Measurements from ENCODE around the gene PEA15.
A peak's percentile ranks its signal among the peaks of the same experiment; 100 is the strongest.

Gene PEA15

GRCh38 chr1:160260406-160261382 is 55.5 kb downstream of the PEA15 start:
- TF ChIP-seq TAF1 (IDR thresholded peaks at IDR 0.05; ENCODE audit: borderline replicate concordance, insufficient read depth, low read length) (0 out of 2 replicates have a peak, but pooled peaks have one; percentile 0), SIN3A (IDR thresholded peaks at IDR 0.05; ENCODE audit: borderline replicate concordance, insufficient read depth, low read length) (no peak), POLR2AphosphoS5 (IDR thresholded peaks at IDR 0.05; ENCODE audit: low read depth, low read length) (0 out of 2 replicates have a peak, but pooled peaks have one; percentile 34), REST (IDR thresholded peaks at IDR 0.05; ENCODE audit: insufficient read depth in 1 of 2, low read depth in 2 of 2, low read length in 2 of 2) (no peak), FOXP2 (optimal IDR thresholded peaks at IDR 0.05; ENCODE audit: borderline replicate concordance, extremely low read depth, extremely low read length, insufficient read depth) (no peak)

- TF ChIP-seq SIN3A (IDR thresholded peaks at IDR 0.05; ENCODE audit: borderline replicate concordance, insufficient read depth, low read length) (peak; percentile 73; the same call in 1 of the 2 replicates), REST (IDR thresholded peaks at IDR 0.05; ENCODE audit: insufficient read depth in 1 of 2, low read depth in 2 of 2, low read length in 2 of 2) (no peak)
Measured at GRCh38 chr1:160261556-160261892, 56.3 kb downstream of the PEA15 start.

GRCh38 chr1:160261893-160262794 is 57.0 kb downstream of the PEA15 start, which contains the start of gene DCAF8:
Gene DCAF8, minus strand, starts transcription at chr1:160262549. Its CDS starts 18,541 bp downstream, at chr1:160244008.
- TF ChIP-seq FOXP2 (optimal IDR thresholded peaks at IDR 0.05; ENCODE audit: borderline replicate concordance, extremely low read depth, extremely low read length, insufficient read depth) = peak; percentile 96
- no peak for TF ChIP-seq SIN3A (IDR thresholded peaks at IDR 0.05; ENCODE audit: borderline replicate concordance, insufficient read depth, low read length)
- peak; percentile 60 to 66; a peak in 3 of 4 replicates for TF ChIP-seq REST (IDR thresholded peaks at IDR 0.05; ENCODE audit: insufficient read depth in 1 of 2, low read depth in 2 of 2, low read length in 2 of 2)
- TF ChIP-seq POLR2AphosphoS5 (IDR thresholded peaks at IDR 0.05; ENCODE audit: low read depth, low read length) = peak; percentile 97
- peak; percentile 96 for TF ChIP-seq TAF1 (IDR thresholded peaks at IDR 0.05; ENCODE audit: borderline replicate concordance, insufficient read depth, low read length)

GRCh38 chr1:160264795-160265307 is 59.7 kb downstream of the PEA15 start:
- TF ChIP-seq FOXP2 (optimal IDR thresholded peaks at IDR 0.05; ENCODE audit: borderline replicate concordance, extremely low read depth, extremely low read length, insufficient read depth) = no peak
- TF ChIP-seq TAF1 (IDR thresholded peaks at IDR 0.05; ENCODE audit: borderline replicate concordance, insufficient read depth, low read length) = no peak
- no peak for TF ChIP-seq POLR2AphosphoS5 (IDR thresholded peaks at IDR 0.05; ENCODE audit: low read depth, low read length)
- no peak for TF ChIP-seq REST (IDR thresholded peaks at IDR 0.05; ENCODE audit: insufficient read depth in 1 of 2, low read depth in 2 of 2, low read length in 2 of 2)
- no peak for TF ChIP-seq SIN3A (IDR thresholded peaks at IDR 0.05; ENCODE audit: borderline replicate concordance, insufficient read depth, low read length)
